SU-DHL-6 (cell line): ENCODE data around the gene MIDN.

Source experiments
- H2AFZ ChIP-seq: fragments of 200-600 bp; sonication (generic); 2 replicates; pipeline ENCODE4 v1.6.1; 2014; ENCODE audit warnings: low read depth, mild to moderate bottlenecking, moderate library complexity, mixed read lengths, antibody characterized with exemption, low read length; ENCODE audit not compliant: severe bottlenecking
- H3F3A ChIP-seq: fragments of 200-600 bp; shearing (Covaris generic); 2 replicates; pipeline ENCODE4 v1.6.0; 2016; ENCODE audit warnings: antibody characterized with exemption, mild to moderate bottlenecking; ENCODE audit not compliant: insufficient read depth
- H3K27ac ChIP-seq: fragments of 200-600 bp; sonication (generic); 2 replicates; pipeline ENCODE4 v1.5.1; 2016; ENCODE audit warnings: low read depth, mild to moderate bottlenecking, low read length, moderate library complexity, mixed read lengths
- H3K27me3 ChIP-seq: fragments of 200-600 bp; sonication (generic), shearing (Covaris generic); 2 replicates; pipeline ENCODE4 v1.6.0; 2014; ENCODE audit warnings: mild to moderate bottlenecking, low read length
- H3K36me3 ChIP-seq: fragments of 200-600 bp; sonication (generic); 2 replicates; pipeline ENCODE4 v1.6.1; 2014; ENCODE audit warnings: mild to moderate bottlenecking, low read length, mixed read lengths
- H3K4me2 ChIP-seq: fragments of 300-600, 200-600 bp; shearing (Covaris generic), sonication (generic); 2 replicates; pipeline ENCODE4 v1.6.0; 2014; ENCODE audit warnings: low read length, low read depth, mild to moderate bottlenecking; ENCODE audit not compliant: poor library complexity, severe bottlenecking
- H3K4me3 ChIP-seq: fragments of 200-600 bp; sonication (generic); 2 replicates; pipeline ENCODE4 v1.5.1; 2014; ENCODE audit warnings: antibody characterized with exemption, low read length, mild to moderate bottlenecking, mixed read lengths; ENCODE audit not compliant: insufficient read depth, poor library complexity, severe bottlenecking
- H3K79me2 ChIP-seq: fragments of 200-600 bp; sonication (generic); 2 replicates; pipeline ENCODE4 v1.6.1; 2014; ENCODE audit warnings: mild to moderate bottlenecking, low read length, moderate library complexity; ENCODE audit not compliant: insufficient read depth
- H3K9ac ChIP-seq: fragments of 200-600 bp; sonication (generic); 2 replicates; pipeline ENCODE4 v1.7.0; 2014; ENCODE audit warnings: mild to moderate bottlenecking, low read length
- H3K9me2 ChIP-seq: fragments of 200-600 bp; sonication (generic); replicated peaks from 2 replicates; pipeline ENCODE4 v1.6.1; 2014; ENCODE audit warnings: low read length; ENCODE audit not compliant: insufficient read depth
- H3K9me3 ChIP-seq: fragments of 200-600 bp; sonication (generic); 2 replicates; pipeline ENCODE4 v1.6.1; 2014; ENCODE audit warnings: low read length, mixed read lengths; ENCODE audit not compliant: insufficient read depth
- H4K20me1 ChIP-seq: fragments of 200-600 bp; sonication (generic); 2 replicates; pipeline ENCODE4 v1.6.1; 2014; ENCODE audit warnings: low read depth, mild to moderate bottlenecking, antibody characterized with exemption, low read length, moderate library complexity, mixed read lengths
- EZH2phosphoT487 ChIP-seq: fragments of 200-600 bp; sonication (generic), shearing (Covaris generic); conservative IDR thresholded peaks from 2 replicates; pipeline ENCODE4 v1.6.1; 2018; ENCODE audit warnings: mild to moderate bottlenecking, antibody characterized with exemption, low read length, moderate library complexity, mixed read lengths
- TF ChIP-seq, protein P1 (sequence below): fragments of 200-600 bp; sonication (generic); IDR thresholded peaks from one replicate; pipeline ENCODE4 v1.5.1; 2017; ENCODE audit warnings: antibody characterized with exemption, mild to moderate bottlenecking, low read length, moderate library complexity; ENCODE audit not compliant: insufficient read depth, poor library complexity, severe bottlenecking

Gene MIDN

DNA sequence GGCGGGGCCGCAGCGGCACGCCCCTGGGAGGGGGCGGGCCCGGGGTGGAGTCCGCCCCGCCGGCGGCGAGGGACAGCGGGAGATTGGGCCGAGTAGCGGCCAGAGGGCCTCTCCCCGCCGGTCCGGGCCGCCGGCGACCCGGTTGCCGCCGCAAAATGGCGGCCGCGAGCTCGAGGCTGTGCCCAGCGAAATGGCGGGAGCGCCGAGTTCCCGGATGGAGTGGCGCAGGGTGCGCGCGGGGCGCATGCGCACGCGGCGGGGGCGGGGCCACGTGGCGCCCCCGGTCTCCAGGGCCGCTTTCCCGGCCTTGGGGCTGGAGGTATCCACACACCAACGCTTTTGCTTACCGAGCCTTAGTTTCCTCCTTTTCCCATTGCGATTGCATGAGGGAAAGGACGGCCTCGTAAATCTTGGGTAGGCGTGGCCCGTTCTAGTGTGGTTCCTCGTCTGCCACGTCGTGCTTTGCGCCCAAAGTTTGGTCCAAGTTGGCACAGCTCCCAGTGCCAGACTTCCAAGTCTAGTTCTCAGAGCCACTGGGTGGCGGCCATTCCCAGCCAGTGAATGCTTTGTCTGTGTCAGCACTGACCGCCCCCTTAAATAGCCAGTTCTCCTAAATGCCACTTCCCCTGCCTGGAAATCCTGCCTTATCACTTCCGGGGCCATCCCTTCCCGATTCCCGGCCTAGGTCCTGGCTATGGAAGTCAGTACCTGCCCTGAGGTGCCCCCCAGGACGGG is 21.3 kb downstream of the MIDN start:
- Histone ChIP-seq H3K9me2 (no peaks in the 10 kb centered on the region), H3K4me2 (peak overlapping the region; percentile 77), H3K36me3 (peaks cover 6% of the 10 kb centered on the region), H3K27me3 (no peaks in the 10 kb centered on the region), H3F3A (peaks cover 59% of the 10 kb centered on the region), H3K27ac (peak overlapping the region; percentile 85), H3K79me2 (peaks cover 30% of the 10 kb centered on the region), H3K9me3 (no peaks in the 10 kb centered on the region), H3K9ac (peak overlapping the region; percentile 89), H3K4me3 (peak overlapping the region; percentile 95), H2AFZ (no peak overlapping the region), H4K20me1 (no peaks in the 10 kb centered on the region; the same call in 1 of the 2 replicates)
- TF ChIP-seq EZH2phosphoT487: no peak
- TF ChIP-seq, protein P1, sequence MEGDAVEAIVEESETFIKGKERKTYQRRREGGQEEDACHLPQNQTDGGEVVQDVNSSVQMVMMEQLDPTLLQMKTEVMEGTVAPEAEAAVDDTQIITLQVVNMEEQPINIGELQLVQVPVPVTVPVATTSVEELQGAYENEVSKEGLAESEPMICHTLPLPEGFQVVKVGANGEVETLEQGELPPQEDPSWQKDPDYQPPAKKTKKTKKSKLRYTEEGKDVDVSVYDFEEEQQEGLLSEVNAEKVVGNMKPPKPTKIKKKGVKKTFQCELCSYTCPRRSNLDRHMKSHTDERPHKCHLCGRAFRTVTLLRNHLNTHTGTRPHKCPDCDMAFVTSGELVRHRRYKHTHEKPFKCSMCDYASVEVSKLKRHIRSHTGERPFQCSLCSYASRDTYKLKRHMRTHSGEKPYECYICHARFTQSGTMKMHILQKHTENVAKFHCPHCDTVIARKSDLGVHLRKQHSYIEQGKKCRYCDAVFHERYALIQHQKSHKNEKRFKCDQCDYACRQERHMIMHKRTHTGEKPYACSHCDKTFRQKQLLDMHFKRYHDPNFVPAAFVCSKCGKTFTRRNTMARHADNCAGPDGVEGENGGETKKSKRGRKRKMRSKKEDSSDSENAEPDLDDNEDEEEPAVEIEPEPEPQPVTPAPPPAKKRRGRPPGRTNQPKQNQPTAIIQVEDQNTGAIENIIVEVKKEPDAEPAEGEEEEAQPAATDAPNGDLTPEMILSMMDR: no peak

GRCh38 chr19:1270213-1270853 is 21.9 kb downstream of the MIDN start:
- H3F3A ChIP-seq: peaks cover 52% of the 10 kb centered on the region
- peaks cover 30% of the 10 kb centered on the region for H3K79me2 ChIP-seq

DNA sequence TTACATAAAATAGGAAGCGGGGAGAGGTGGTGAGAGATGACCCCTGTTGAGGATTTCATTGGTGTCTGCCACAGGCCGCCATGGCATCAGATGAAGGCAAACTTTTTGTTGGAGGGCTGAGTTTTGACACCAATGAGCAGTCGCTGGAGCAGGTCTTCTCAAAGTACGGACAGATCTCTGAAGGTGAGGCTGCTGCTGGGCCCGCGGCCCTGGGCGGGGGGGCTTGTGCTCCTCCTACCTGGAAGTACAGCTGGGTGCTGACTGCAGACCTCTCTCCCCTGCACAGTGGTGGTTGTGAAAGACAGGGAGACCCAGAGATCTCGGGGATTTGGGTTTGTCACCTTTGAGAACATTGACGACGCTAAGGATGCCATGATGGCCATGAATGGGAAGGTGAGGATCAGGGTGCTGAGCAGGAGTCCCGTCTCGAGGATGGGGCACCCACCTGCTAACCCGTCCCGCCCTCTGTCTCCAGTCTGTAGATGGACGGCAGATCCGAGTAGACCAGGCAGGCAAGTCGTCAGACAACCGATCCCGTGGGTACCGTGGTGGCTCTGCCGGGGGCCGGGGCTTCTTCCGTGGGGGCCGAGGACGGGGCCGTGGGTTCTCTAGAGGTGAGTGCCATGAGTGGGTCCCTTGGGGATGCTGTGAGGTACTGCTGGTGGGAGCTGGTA is 22.6 kb downstream of the MIDN start:
- Histone ChIP-seq H3K27ac (peak overlapping the region; percentile 85), H3K9me2 (no peaks in the 10 kb centered on the region), H4K20me1 (no peaks in the 10 kb centered on the region; the same call in 1 of the 2 replicates), H2AFZ (no peak overlapping the region), H3K4me3 (peak overlapping the region; percentile 95), H3K27me3 (no peaks in the 10 kb centered on the region), H3K9me3 (no peaks in the 10 kb centered on the region), H3K9ac (peak overlapping the region; percentile 89), H3K4me2 (peak overlapping the region; percentile 77), H3K79me2 (peaks cover 31% of the 10 kb centered on the region), H3K36me3 (peaks cover 6% of the 10 kb centered on the region), H3F3A (peaks cover 47% of the 10 kb centered on the region)
- TF ChIP-seq, protein P1: no peak
- TF ChIP-seq EZH2phosphoT487: no peak

More at GRCh38 chr19:1270213-1270853, 21.9 kb downstream of the MIDN start:
- TF ChIP-seq EZH2phosphoT487: no peak
- TF ChIP-seq, protein P1: no peak
- Histone ChIP-seq H3K4me2 (peak overlapping the region; percentile 77), H3K9me3 (no peaks in the 10 kb centered on the region), H2AFZ (no peak overlapping the region), H3K9ac (peak overlapping the region; percentile 89), H3K27me3 (no peaks in the 10 kb centered on the region), H3K36me3 (peaks cover 6% of the 10 kb centered on the region), H4K20me1 (no peaks in the 10 kb centered on the region; the same call in 1 of the 2 replicates), H3K4me3 (peak overlapping the region; percentile 95), H3K27ac (peak overlapping the region; percentile 85), H3K9me2 (no peaks in the 10 kb centered on the region)
